K562 (cell line): ENCODE measurements around the gene CD34. TPM values are rescaled to one million over a fixed set of nuclear protein-coding genes. Genes with fewer than 3 reads are reported as not detected.

Experiments used
- BCOR ChIP-seq: fragments of 450-650 bp; IDR thresholded peaks from 2 replicates; pipeline ENCODE4 v1.6.1; 2016
- BHLHE40 ChIP-seq: IDR thresholded peaks from 2 replicates; pipeline ENCODE4 v1.6.1; 2011; ENCODE audit warnings: low read length, improper control_type of control experiment
- CEBPB ChIP-seq: fragments of 450-650 bp; IDR thresholded peaks from 2 replicates; pipeline ENCODE4 v1.6.1; 2016; ENCODE audit warnings: missing genetic modification characterization, missing compliant biosample characterization
- DMBX1 ChIP-seq: fragments of 250-450 bp; sonication (Bioruptor Pico); IDR thresholded peaks from 2 replicates; pipeline ENCODE4 v1.8.0; 2022; ENCODE audit warnings: inconsistent platforms, mild to moderate bottlenecking, moderate library complexity, borderline replicate concordance
- HOXB6 ChIP-seq: fragments of 250-450 bp; sonication (Bioruptor Pico); IDR thresholded peaks from 2 replicates; pipeline ENCODE4 v1.5.1; 2022; ENCODE audit warnings: mild to moderate bottlenecking, borderline replicate concordance
- NCOA4 ChIP-seq: fragments of 450-650 bp; IDR thresholded peaks from 2 replicates; pipeline ENCODE4 v1.6.1; 2018; ENCODE audit warnings: mild to moderate bottlenecking; ENCODE audit not compliant: partially characterized antibody
- NR2C1 ChIP-seq, 2 experiments: fragments of 450-650 bp; IDR thresholded peaks; 2 replicates each; pipeline ENCODE4 v1.6.1; 2017; ENCODE audit warnings: mild to moderate bottlenecking in 2 of 2, antibody characterized with exemption in 1 of 2, inconsistent platforms in 1 of 2, missing compliant biosample characterization in 1 of 2, missing genetic modification characterization in 1 of 2
- NR2C2 ChIP-seq, 2 experiments: fragments of 200-800 bp in 1 of 2; sonication (Bioruptor generic) in 1 of 2; sonication (generic) in 1 of 2; formaldehyde crosslinking in 1 of 2; IDR thresholded peaks; 2 replicates each; pipeline versions ENCODE4 v1.6.1 to v1.8.0; 2016 to 2022; ENCODE audit warnings: mild to moderate bottlenecking in 1 of 2, missing compliant biosample characterization in 1 of 2, missing genetic modification characterization in 1 of 2, missing genetic modification reagents in 1 of 2
- RAD51 ChIP-seq: fragments of 450-650 bp; IDR thresholded peaks from 2 replicates; pipeline ENCODE4 v1.7.1; 2016; ENCODE audit warnings: low read depth, mild to moderate bottlenecking, borderline replicate concordance
- SMARCA5 ChIP-seq: fragments of 450-650 bp; IDR thresholded peaks from 2 replicates; pipeline ENCODE4 v1.6.1; 2016
- SREBF1 ChIP-seq: fragments of 150-350 bp; IDR thresholded peaks from 2 replicates; pipeline ENCODE4 v1.6.1; 2014; ENCODE audit warnings: antibody characterized with exemption, low read depth, low read length, borderline replicate concordance
- TAF15 ChIP-seq: fragments of 200-400 bp; formaldehyde crosslinking; IDR thresholded peaks from 2 replicates; pipeline ENCODE4 v1.6.1; 2017; ENCODE audit warnings: mild to moderate bottlenecking, low read depth, low read length, moderate library complexity
- ZBTB9 ChIP-seq: fragments of 450-650 bp; formaldehyde crosslinking; IDR thresholded peaks from 2 replicates; pipeline ENCODE4 v1.4.0; 2020; ENCODE audit warnings: mild to moderate bottlenecking, moderate library complexity
- ZKSCAN8 ChIP-seq: fragments of 200-800 bp; sonication (Bioruptor generic); IDR thresholded peaks from 2 replicates; pipeline ENCODE4 v1.6.1; 2016; ENCODE audit warnings: missing genetic modification characterization, missing compliant biosample characterization
- ZNF175 ChIP-seq: fragments of 200-800 bp; sonication (Bioruptor generic); IDR thresholded peaks from 2 replicates; pipeline ENCODE4 v1.6.1; 2016; ENCODE audit warnings: low read depth, mild to moderate bottlenecking, missing genetic modification characterization, missing compliant biosample characterization
- ZNF263 ChIP-seq: sonication (generic); formaldehyde crosslinking; IDR thresholded peaks from 2 replicates; pipeline ENCODE4 v1.8.0; 2022; ENCODE audit warnings: mild to moderate bottlenecking, missing genetic modification reagents, borderline replicate concordance
- ZNF3 ChIP-seq: fragments of 250-450 bp; sonication (Bioruptor Pico); IDR thresholded peaks from 2 replicates; pipeline ENCODE4 v1.5.0; 2021; ENCODE audit warnings: mild to moderate bottlenecking, moderate library complexity
- ZNF644 ChIP-seq: fragments of 200-800 bp; sonication (Bioruptor generic); IDR thresholded peaks from 2 replicates; pipeline ENCODE4 v1.6.1; 2016; ENCODE audit warnings: low read depth, missing genetic modification characterization, missing compliant biosample characterization
- polyA plus RNA-seq, 8 experiments: library from polyadenylated mRNA; depleted of rRNA in 4 of 8; stranded (reverse) in 5 of 8; unstranded in 3 of 8; fragments of >200 nt; fragmentation: Nextera tagmentation in 2 of 8; fragmentation: Illumina TruSeq in 1 of 8; extraction: Ambion mirVana in 2 of 8; extraction: Trizol in 1 of 8; gene quantifications; 2 replicates each; pipeline versions ENCODE4 v1.2.1 to v1.2.3, GENCODE V29; 2011 to 2014; ENCODE audit warnings: inconsistent platforms in 1 of 8, missing spikeins in 1 of 8
- total RNA-seq, 7 experiments: library from RNA; depleted of rRNA in 6 of 7; stranded (reverse); fragments of >200 nt in 6 of 7; fragmentation: Illumina TruSeq in 2 of 7; extraction: Trizol in 2 of 7; gene quantifications; 2 replicates each; pipeline versions ENCODE4 v1.2.1 to v1.2.3, GENCODE V29; 2011 to 2021; ENCODE audit warnings: low replicate concordance in 1 of 7
- TF ChIP-seq, protein P1 (sequence below): sonication (generic); formaldehyde crosslinking; IDR thresholded peaks from 2 replicates; pipeline ENCODE4 v1.4.0; 2020; ENCODE audit warnings: mild to moderate bottlenecking, missing genetic modification reagents
- TF ChIP-seq, protein P2 (sequence below), 2 experiments: fragments of 200-800 bp in 1 of 2; sonication (Bioruptor generic) in 1 of 2; sonication (generic) in 1 of 2; formaldehyde crosslinking in 1 of 2; IDR thresholded peaks in 1 of 2; conservative IDR thresholded peaks in 1 of 2; 2 replicates each; pipeline versions ENCODE4 v1.5.0 to v1.6.1; 2016 to 2020; ENCODE audit warnings: missing compliant biosample characterization in 1 of 2, missing genetic modification characterization in 1 of 2, missing genetic modification reagents in 1 of 2
- TF ChIP-seq, protein P3 (sequence below): fragments of 450-650 bp; formaldehyde crosslinking; conservative IDR thresholded peaks from 2 replicates; pipeline ENCODE4 v1.4.0; 2022; ENCODE audit warnings: mild to moderate bottlenecking, missing genetic modification characterization

The CD34 gene
- total and polyA plus RNA-seq, 9 of the 15 experiments (the other 6 are each of a cell fraction or from before 2014, with no cell fraction given): not detected

- TF ChIP-seq TAF15 (no peak), ZNF644 (tag) (peak; percentile 80; the same call in 1 of the 2 replicates), ZBTB9 (CRISPR knock-in tag) (0 out of 2 replicates have a peak, but pooled peaks have one; percentile 51), BCOR (no peak), ZKSCAN8 (CRISPR knock-in tag) (no peak), SMARCA5 (no peak), ZNF175 (CRISPR knock-in tag) (peak; percentile 59; the same call in 1 of the 2 replicates), NR2C2 (CRISPR knock-in tag; IDR thresholded peaks at IDR 0.05) (no peak), NR2C2 (tag; IDR thresholded peaks at IDR 0.05) (peak; percentile 85), BHLHE40 (no peak), CEBPB (tag) (no peak), NCOA4 (no peak), HOXB6 (no peak), RAD51 (peak; percentile 77), ZNF3 (CRISPR knock-in tag) (no peak), DMBX1 (CRISPR knock-in tag) (peak; percentile 69; the same call in 1 of the 2 replicates), NR2C1 (IDR thresholded peaks at IDR 0.05) (no peak; the same call in 1 of the 2 replicates), NR2C1 (tag; IDR thresholded peaks at IDR 0.05) (peak; percentile 88), ZNF263 (CRISPR knock-in tag) (no peak), SREBF1 (no peak)
- TF ChIP-seq, protein P1, sequence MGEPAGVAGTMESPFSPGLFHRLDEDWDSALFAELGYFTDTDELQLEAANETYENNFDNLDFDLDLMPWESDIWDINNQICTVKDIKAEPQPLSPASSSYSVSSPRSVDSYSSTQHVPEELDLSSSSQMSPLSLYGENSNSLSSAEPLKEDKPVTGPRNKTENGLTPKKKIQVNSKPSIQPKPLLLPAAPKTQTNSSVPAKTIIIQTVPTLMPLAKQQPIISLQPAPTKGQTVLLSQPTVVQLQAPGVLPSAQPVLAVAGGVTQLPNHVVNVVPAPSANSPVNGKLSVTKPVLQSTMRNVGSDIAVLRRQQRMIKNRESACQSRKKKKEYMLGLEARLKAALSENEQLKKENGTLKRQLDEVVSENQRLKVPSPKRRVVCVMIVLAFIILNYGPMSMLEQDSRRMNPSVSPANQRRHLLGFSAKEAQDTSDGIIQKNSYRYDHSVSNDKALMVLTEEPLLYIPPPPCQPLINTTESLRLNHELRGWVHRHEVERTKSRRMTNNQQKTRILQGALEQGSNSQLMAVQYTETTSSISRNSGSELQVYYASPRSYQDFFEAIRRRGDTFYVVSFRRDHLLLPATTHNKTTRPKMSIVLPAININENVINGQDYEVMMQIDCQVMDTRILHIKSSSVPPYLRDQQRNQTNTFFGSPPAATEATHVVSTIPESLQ (CRISPR knock-in tag): no peak
- TF ChIP-seq, protein P2, sequence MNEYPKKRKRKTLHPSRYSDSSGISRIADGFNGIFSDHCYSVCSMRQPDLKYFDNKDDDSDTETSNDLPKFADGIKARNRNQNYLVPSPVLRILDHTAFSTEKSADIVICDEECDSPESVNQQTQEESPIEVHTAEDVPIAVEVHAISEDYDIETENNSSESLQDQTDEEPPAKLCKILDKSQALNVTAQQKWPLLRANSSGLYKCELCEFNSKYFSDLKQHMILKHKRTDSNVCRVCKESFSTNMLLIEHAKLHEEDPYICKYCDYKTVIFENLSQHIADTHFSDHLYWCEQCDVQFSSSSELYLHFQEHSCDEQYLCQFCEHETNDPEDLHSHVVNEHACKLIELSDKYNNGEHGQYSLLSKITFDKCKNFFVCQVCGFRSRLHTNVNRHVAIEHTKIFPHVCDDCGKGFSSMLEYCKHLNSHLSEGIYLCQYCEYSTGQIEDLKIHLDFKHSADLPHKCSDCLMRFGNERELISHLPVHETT (CRISPR knock-in tag; conservative IDR thresholded peaks at IDR 0.05 in 1 of 2, IDR thresholded peaks at IDR 0.05 in 1 of 2): peak in 1 of 2 experiments; percentile 36; a peak in 1 of 4 replicates
- TF ChIP-seq, protein P3, sequence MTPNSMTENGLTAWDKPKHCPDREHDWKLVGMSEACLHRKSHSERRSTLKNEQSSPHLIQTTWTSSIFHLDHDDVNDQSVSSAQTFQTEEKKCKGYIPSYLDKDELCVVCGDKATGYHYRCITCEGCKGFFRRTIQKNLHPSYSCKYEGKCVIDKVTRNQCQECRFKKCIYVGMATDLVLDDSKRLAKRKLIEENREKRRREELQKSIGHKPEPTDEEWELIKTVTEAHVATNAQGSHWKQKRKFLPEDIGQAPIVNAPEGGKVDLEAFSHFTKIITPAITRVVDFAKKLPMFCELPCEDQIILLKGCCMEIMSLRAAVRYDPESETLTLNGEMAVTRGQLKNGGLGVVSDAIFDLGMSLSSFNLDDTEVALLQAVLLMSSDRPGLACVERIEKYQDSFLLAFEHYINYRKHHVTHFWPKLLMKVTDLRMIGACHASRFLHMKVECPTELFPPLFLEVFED (CRISPR knock-in tag): no peak
Observed at GRCh38 chr1:207831517-207832327, 79.2 kb downstream of the CD34 start (continued).
